Measurements from ENCODE around the gene DERA. TPM values are rescaled to one million over a fixed set of nuclear protein-coding genes. Genes with fewer than 3 reads are reported as not detected.
A peak's percentile ranks its signal among the peaks of the same experiment; 100 is the strongest.
"Not testable (repeated sequence)": the region's sequence is repeated elsewhere in the genome, so short reads cannot be mapped to it uniquely, and the experiment has no call there.

DERA gene
- total RNA-seq, 1 experiment from 2014 or later = 97.3 TPM

DNA sequence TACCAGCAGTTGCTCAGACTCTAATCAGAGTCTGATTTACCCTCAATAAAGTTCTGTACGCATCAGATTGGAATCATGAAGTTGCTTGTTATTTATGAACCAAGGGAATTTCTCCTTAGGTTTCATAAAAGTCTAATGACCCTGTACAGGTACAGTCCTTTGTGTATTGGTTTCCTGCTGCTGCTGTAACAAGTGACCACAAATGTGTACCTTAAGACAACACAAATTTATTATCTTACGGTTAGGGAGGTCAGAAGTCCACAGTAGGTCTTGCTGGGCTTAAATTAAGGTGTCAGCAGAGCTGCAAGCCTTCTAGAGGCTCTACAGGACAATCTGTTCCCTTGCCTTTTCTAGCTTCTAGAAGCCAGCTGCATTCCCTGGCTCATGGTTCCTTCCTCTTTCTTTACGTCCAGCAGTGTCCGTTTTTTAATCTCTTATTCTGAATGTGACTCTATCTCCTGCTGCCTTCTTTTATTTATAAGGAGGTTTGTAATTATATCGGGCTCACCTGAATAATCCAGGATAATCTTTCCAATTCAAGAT is 6.7 kb upstream of the DERA start:
- DNase-seq (ENCODE audit: low spot score) = no peak

DNA sequence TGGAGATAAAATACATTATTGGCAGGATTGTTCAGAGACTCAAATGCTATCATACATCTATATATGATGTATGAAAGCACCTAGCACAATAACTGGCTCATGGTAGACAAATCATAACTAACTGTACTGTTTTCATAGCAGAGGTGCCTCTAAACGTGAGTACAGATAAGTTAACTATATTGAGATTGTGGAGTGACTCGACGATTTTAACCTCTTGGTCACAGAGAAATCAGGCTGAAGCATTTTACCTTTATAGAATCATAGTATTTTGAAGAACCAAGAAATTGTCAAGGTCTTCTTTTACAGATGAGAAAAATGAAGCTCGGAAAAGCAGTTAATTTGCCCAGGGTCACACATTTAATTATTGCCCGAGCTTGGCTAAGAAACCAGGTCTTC is 666 bp upstream of the DERA start:
- no peak for DNase-seq (ENCODE audit: low spot score)

DNA sequence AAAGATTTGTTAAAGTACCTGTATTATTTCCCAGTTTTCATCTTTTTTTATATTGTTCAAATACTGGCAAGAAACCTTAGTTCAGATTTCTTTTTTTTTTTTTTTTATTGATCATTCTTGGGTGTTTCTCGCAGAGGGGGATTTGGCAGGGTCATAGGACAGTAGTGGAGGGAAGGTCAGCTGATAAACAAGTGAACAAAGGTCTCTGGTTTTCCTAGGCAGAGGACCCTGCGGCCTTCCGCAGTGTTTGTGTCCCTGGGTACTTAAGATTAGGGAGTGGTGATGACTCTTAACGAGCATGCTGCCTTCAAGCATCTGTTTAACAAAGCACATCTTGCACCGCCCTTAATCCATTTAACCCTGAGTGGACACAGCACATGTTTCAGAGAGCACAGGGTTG is 799 bp downstream of the DERA start:
- DNase-seq (ENCODE audit: low spot score) = not testable (repeated sequence)

DNA sequence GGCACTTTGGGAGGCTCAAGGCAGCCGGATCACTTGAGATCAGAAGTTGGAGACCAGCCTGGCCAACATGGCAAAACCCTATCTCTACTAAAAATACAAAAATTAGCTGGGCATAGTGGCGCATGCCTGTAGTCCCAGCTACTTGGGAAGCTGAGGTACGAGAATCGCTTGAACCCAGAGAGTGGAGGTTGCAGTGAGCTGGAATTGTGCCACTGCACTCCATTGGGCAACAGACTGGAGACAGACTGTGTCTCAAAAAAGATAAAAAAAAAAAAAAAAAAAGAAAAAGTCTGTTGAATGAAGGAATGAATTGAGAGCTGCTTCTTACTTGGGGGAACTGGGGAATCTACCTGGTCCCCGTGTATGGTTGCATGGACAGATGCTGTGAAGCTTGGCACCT is 3.0 kb downstream of the DERA start:
- not testable (repeated sequence) for DNase-seq (ENCODE audit: low spot score)

DNA sequence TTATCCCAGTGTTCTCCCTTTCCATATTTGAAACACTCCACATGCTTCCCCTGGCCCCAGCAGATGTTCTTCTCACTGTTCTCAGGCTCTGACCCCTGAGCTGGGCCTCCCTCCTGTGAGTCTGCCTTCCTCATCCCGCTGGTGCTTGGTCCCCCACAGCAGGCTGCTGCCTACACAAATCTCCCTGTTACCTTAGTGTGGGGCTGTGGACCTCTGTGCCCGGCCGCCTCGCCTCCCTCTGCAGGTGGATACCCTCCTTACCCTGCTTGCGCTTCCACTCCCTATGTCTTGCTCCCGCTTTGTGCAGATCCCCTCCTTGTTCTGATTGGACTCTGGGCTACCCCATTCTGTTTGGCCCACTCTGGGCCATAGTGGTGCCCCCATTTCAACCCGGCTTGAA is 6.9 kb downstream of the DERA start:
- DNase-seq (ENCODE audit: low spot score) = no peak

DNA sequence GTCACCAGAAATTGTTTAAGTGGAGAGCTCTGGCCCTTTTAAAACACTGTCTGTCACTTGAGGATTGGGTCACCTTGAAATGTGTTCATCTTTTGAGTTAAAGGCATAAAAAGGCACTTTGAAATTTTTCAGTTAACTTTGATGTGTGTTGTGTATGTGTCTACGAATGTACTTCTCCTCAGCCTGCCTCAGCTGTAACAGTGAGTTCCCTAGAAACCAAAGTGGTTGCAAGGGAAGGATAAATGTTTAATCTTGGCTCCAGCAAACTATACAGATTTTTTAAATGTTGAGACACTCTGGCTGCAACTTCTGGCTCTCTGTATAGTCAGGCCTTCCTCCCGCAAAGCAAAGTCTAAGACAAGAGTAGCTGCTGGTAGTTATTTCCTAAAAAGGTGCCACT is 8.3 kb downstream of the DERA start:
- no peak for DNase-seq (ENCODE audit: low spot score)

DNA sequence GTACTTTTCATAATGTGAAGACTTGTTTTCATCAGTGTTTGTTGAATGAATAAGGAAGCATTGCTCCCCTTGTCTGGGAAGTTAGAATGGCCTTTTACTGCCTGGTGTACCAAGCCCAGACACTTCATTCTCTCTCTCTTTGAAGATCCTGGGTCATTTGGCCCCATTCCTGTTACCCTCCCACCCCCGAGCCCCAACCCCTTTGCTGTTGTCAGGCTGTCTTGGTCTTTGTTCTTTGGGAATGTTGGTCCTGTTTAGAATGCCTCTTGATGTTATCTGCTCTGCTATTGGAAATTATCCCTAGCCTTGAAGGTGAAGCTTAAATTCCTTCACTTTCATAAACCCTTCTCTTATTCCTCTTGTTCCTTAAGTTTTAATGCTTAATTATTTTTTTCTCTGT is 13.8 kb downstream of the DERA start:
- DNase-seq (ENCODE audit: low spot score) = no peak

DNA sequence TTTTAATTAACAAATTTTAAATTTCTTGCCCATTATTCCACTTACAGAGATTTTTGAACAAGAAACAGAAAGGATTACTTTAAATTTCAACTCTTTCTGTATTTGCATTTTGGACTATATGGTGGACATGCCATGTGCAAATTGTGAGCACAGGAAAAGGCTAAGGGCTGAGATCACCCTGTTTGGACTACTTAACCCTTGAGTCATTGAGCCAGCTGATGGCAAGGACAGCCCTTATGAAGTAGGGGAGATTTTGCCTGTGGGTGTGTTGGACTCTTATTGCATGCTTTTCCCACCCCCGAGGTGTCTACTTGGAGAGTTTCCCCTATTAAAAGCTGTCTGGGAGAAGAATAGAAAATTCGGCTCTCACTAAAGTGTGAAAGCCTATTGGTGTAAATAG is 17.2 kb downstream of the DERA start:
- peak; percentile 31 for DNase-seq (ENCODE audit: low spot score)

DNA sequence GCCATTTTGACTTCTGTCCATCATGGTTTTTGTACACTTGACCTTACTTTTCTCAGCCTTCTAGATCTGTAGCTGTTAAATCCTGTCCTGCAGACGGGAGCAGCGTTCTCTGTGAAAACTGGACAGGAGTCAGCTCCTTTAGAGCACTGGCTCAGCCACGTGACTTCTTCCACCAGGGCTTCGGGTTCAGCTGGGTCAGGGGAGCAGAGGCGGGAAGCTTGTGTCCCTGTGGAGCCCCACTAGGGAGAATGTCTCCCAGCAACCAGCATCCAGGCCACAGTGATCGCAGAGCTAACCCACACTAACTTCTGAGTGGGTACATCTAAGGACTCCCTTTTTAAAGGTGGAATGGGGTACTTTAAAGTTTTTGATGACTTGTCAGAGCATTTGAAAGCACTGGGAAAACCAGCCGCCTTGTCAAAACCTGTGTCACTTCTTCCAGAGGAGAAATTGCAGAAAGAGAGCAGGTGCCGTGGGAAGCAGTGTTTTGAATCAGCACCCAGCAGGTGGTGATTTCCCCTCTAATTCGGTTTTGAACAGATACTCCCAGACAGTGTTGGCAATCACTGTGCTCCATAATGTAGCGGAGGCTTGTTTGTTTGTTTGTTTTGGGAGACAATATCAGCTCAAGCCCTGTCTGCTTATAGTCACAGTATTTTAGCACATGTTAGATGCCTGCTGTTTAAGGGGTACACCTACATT is 17.9 kb downstream of the DERA start:
- no peak for DNase-seq (ENCODE audit: low spot score)

DNA sequence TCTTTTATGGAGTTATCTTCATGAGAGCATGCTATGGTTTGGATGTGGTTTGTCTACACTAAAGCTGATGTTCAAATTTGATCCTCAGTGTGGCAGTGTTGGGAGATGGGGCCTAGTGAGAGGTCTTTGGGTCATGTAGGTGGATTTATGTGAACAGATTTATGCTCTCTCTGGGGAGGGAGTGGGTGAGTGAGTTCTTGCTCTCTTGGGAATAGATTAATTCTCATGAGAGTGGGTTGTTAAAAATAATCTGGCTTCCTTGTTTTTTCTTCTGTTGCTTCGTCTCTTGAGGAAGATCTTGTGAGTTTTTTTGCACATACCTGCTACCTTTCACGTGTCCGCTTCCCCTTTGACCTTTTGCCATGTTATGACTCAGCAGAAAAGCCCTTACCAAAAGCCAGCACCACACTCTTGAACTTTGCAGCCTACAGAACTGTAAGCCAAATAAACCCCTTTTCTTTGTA is 20.5 kb downstream of the DERA start:
- no peak for DNase-seq (ENCODE audit: low spot score)

DNA sequence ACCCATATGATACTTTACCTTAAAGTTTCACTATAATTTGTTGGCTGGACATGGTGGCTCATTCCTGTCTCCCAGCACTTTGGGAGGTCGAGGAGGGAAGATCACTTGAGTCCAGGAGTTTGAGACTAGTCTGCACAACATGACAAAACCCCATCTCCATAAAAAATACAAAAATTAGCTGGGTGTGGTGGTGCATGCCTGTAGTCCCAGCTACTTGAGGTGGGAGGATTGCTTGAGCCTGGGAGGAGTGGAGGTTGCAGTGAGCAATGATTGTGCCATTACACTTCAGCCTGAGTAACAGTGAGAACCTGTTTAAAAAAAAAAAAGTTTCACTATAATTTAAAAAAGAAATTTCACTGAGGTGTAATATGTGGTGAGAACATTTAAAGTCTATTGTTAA is 21.2 kb downstream of the DERA start:
- DNase-seq (ENCODE audit: low spot score) = no peak

DNA sequence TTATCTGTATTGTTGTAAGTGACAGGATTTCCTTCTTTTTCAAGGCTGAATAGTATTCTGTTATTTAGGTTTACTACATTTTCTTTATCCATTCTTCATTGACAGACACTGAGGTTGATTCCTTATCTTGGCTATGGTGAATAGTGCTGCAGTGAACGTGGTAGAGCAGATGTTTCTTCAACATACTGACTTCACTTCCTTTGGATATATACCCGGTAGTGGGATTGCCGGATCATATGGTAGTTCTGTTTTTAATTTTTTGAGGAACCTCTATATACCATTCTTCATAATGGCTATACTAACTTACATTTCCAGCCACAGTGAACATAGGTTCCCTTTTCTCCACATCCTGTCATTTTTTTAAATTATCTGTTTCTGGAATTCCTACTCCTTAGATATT is 21.8 kb downstream of the DERA start:
- no peak for DNase-seq (ENCODE audit: low spot score)

DNA sequence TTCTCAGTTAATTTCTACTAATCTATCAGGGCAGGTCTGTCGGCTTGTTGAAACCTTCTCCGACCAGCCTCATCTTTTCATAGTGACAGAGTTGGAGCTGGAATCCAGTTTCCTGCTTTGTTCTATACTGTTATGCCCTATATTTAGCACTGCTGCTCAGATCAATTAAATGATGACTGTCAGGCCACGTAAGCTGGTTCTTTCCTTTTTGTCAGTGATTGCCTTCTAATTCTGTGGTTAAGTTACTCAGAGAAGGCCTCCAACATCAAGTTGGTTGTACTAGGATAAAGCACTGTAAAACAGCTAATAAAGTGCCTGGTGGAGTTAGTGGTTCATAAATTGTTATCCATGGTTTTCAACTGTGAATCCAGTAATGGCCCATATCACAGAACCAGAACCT is 22.6 kb downstream of the DERA start:
- no peak for DNase-seq (ENCODE audit: low spot score)

DNA sequence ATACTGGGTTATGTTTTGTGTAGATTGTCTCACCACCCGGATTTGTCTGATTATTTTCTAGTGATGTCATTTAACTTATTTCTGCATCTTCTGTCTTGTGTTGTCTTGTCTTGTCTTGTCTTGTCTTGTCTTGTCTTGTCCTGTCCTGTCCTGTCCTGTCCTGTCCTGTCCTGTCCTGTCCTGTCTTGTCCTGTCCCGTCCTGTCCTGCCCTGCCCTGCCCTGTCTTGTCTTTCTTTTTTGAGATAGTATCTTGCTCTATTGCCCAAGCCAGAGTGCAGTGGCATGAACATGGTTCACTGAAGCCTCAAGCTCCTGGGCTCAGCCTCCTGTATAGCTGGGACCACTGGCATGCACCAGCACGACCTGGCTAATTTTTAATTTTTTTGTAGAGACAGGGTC is 25.6 kb downstream of the DERA start:
- no peak for DNase-seq (ENCODE audit: low spot score)

DNA sequence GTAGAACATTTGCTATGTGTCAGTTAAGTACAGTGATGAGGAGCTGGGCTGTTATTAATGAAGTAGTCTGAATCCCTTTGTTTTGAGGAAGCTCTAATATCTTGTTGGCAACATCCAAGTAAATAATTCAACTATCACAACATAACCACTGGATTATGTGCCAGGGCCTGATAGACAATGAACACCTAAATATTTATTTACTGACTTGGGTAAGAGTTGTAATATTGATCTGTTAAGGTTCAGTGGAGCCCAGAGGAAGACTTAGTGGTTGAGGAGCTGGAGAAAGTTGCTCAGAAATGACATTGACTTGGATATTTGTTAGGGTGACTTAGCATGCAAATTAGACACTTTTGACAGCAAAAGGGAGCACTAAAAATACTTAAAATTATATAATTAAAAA is 26.8 kb downstream of the DERA start:
- DNase-seq (ENCODE audit: low spot score) = no peak

DNA sequence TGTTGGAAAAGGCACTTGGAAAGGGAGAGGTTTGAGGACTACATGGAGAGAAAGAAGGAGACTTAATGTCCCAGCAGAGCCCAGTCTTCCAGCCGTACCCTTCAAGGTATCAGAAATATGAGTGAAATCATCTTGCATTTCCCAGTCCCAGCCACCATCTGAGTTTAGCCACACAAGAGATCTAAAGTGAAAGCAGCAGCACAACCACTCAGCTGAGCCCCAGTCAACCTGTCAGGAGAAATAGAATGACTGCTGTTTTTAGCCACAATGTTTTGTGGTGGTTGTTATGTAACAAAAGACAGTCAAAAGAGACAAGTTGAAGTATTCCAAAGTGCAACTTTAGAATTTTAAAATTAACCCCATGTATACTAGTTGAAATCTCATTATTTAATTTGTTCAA is 28.0 kb downstream of the DERA start:
- no peak for DNase-seq (ENCODE audit: low spot score)

DNA sequence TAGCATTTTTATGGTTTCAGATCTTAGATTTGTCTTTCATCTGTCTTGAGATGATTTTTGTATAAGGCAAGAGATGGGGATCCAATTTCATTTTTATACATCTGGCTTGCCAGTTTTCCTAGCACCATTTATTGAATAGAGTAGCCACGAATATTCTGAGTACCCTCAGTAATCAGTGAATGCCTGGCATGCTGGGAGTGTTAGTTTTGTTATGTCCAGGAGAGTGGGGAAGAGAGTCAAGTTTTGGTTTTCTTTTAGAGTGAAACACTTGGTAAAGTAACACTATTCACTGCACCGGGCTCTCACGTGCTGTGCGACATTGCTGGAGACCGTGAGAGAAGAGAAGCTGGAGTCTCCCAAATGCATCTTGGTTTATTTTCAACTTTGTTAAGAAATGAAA is 31.3 kb downstream of the DERA start:
- DNase-seq (ENCODE audit: low spot score) = no peak

DNA sequence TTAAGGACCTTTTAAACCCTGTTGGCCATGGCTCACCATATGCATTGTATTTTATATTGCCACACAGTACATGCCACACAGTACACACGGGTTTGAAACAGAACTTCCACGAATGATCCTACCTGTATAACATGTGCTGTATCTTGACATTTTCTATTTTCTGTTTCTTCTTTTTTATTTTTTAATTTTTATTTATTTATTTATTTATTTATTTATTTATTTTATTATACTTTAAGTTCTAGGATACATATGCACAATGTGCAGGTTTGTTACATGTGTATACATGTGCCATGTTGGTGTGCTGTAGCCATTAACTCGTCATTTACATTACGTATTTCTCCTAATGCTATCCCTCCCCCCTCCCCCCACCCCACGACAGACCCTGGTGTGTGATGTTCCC is 32.4 kb downstream of the DERA start:
- DNase-seq (ENCODE audit: low spot score) = not testable (repeated sequence)

DNA sequence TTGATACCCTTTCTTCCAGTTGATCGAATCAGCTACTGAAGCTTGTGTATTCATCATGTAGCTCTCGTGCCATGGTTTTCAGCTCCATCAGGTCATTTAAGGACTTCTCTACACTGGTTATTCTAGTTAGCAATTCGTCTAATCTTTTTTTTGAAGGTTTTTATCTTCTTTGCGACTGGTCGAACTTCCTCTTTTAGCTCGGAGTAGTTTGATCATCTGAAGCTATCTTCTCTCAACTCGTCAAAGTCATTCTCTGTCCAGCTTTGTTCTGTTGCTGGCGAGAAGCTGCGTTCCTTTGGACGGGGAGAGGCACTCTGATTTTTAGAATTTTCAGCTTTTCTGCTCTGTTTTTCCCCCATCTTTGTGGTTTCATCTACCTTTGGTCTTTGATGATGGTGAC is 37.3 kb downstream of the DERA start:
- not testable (repeated sequence) for DNase-seq (ENCODE audit: low spot score)

DNA sequence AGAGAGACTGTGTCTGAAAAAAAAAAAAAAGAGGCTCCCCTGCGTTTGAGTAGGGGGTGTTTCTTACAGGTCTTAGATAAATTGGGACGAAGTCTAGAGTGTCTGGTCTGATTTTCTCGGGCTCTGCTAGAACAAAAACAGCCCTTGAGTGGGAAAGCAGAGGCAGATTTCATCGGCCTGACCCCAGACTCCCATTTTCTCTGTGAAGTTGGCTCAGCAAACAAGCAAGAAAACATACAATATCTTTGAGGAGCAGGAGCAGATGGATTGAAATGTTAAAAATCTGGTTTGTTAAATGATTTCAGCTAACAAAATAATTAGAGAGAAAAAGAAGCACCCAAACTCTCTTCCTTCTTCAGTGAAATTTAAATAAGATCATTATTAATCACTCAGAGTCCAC is 44.1 kb downstream of the DERA start:
- DNase-seq (ENCODE audit: low spot score) = no peak

DNA sequence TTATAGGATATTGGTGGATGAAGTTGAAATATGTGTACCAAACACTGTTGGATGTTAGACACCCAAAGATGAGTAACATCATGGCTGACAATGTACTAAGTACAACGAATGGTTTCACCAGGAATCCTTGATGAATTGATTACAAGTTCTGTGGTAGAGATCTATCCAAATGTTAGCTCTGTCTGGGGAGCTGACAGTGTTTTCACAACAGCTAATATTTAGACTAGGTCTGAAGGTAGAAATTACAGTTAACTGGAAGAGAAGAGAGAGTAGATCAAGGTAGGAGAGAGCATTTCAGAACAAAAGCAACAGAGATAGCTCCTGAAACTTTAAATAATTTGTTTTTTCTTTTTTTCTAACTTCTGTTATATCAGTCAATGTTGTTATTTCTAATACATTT is 44.9 kb downstream of the DERA start:
- DNase-seq (ENCODE audit: low spot score) = no peak

DNA sequence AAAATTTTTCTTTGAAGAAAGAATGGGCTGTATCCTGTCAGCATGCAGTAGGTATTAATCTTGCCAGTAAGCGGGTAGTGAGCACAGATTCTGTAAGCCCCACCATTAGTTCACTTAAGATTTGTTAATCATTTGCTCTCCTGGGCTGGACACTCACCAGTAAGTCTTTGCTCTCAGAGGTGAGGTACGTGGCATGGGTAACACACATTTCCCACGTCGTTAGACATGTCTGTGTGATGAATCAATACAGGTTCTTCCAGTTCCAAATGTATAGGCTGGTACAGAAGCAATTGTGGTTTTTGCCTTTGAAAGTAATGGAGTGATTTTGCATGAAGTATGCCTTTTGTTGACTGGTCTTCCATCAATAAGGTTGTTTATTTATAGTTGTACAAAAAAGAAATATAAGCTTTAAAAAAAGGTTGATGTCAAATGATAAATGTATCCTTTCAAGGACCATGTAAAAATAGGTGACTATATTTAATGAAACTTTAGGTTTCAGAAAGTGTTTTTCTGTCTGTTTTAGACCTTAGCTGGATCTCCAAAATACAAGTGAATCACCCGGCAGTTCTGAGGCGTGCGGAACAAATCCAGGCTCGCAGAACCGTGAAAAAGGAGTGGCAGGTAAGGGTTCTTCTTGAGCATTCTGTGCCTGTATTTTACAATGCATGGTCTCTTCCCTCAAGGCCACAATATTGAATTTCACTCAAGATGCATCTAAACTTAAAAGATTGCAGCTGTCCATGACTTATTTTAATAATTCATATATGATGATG is 45.5 kb downstream of the DERA start:
- no peak for DNase-seq (ENCODE audit: low spot score)

DNA sequence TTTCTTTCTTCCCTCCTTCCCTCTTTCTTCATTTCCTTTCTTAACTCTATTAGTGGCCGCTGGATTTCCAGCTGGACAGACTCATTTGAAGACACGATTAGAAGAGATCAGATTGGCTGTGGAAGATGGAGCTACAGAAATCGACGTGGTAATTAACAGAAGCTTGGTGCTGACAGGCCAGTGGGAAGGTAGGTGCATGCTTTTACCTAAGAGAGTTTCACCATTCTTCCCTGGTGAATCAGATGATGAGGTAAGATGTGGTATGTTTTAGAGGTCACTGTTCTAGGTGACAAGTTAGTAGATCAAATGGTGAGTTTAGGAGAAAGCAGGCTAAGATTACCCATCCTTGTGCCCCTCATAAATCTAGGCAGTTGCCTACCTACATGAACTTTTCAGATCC is 51.6 kb downstream of the DERA start:
- DNase-seq (ENCODE audit: low spot score) = no peak

Data from H4 (cell line).